CMK (cell line): ENCODE measurements around the gene PDE5A.
"Not testable (repeated sequence)": the region's sequence is repeated elsewhere in the genome, so short reads cannot be mapped to it uniquely, and the experiment has no call there.

Source experiments
- DNase-seq: peaks from one replicate; pipeline ENCODE4 v3.0.0-alpha.2; 2010; ENCODE audit warnings: low read depth

The PDE5A gene

GRCh38 chr4:119470021-119470736 is 158.4 kb downstream of the PDE5A start:
- DNase-seq: not testable (repeated sequence)

GRCh38 chr4:119469039-119469438 is 159.6 kb downstream of the PDE5A start:
- not testable (repeated sequence) for DNase-seq

GRCh38 chr4:119462733-119463132 is 165.9 kb downstream of the PDE5A start:
- not testable (repeated sequence) for DNase-seq

- not testable (repeated sequence) for DNase-seq
Observed at GRCh38 chr4:119455734-119456133, 172.9 kb downstream of the PDE5A start.

- DNase-seq: peak; percentile 94
Observed at GRCh38 chr4:119454491-119455270, 173.9 kb downstream of the PDE5A start.

GRCh38 chr4:119454151-119454490 is 174.5 kb downstream of the PDE5A start:
- not testable (repeated sequence) for DNase-seq

- not testable (repeated sequence) for DNase-seq
Observed at GRCh38 chr4:119453286-119453685, 175.3 kb downstream of the PDE5A start.

GRCh38 chr4:119449851-119450250 is 178.8 kb downstream of the PDE5A start:
- DNase-seq: not testable (repeated sequence)
